ENCODE measurements around the gene ADAMTS12.

The ADAMTS12 gene

DNA sequence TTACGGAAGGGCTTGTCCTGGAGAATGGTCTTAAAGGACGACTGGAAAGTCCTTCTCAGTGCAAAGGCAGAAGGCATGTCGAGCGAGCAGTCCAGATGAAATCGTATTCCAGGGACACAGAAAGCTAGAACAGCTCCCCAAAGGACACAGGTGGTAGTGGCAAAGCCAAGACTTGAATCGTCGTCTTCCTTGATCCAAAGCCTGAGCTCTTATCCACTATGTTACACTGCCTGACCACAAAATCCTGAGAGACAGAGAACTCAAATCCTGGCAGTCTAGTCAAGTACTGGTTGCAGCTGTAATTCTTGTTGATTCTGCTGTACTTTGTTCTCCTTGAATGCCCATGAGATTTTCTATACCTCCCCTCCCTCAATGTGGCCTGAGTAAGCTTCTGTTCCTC is 252.3 kb downstream of the ADAMTS12 start:
- no peak overlapping the region for H3K4me3 ChIP-seq (ENCODE audit: low read depth, low read length)
- TF ChIP-seq, protein P1, sequence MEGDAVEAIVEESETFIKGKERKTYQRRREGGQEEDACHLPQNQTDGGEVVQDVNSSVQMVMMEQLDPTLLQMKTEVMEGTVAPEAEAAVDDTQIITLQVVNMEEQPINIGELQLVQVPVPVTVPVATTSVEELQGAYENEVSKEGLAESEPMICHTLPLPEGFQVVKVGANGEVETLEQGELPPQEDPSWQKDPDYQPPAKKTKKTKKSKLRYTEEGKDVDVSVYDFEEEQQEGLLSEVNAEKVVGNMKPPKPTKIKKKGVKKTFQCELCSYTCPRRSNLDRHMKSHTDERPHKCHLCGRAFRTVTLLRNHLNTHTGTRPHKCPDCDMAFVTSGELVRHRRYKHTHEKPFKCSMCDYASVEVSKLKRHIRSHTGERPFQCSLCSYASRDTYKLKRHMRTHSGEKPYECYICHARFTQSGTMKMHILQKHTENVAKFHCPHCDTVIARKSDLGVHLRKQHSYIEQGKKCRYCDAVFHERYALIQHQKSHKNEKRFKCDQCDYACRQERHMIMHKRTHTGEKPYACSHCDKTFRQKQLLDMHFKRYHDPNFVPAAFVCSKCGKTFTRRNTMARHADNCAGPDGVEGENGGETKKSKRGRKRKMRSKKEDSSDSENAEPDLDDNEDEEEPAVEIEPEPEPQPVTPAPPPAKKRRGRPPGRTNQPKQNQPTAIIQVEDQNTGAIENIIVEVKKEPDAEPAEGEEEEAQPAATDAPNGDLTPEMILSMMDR (IDR thresholded peaks at IDR 0.05; ENCODE audit: control insufficient read depth, extremely low read depth, insufficient read depth), result no peak

DNA sequence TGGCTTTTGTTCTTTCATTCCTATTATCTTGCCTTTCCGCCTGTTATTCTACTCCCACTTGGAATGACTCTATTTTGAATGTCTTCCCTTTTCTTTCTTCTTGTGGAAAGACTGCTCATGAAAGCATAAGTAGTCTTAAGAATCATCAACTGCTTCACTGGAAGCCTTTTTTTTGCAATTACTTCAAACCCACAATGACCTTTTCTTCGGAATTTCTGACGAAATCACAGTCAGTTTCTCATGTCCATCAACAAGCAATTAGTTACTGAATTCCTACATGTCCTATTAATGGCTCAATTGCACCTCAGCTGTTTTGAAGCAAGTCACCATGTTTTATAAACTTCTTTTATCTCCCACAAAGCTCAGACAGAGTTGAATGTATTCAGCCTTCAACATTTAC is 254.8 kb downstream of the ADAMTS12 start:
- no peak overlapping the region for H3K4me3 ChIP-seq (ENCODE audit: low read depth, low read length)
- no peak for DNase-seq (ENCODE audit: low read depth)
- TF ChIP-seq, protein P1 (IDR thresholded peaks at IDR 0.05; ENCODE audit: control insufficient read depth, extremely low read depth, insufficient read depth), result no peak

More for the DNA sequence above, 252.3 kb downstream of the ADAMTS12 start:
- no peak for DNase-seq (ENCODE audit: low read depth)

DNA sequence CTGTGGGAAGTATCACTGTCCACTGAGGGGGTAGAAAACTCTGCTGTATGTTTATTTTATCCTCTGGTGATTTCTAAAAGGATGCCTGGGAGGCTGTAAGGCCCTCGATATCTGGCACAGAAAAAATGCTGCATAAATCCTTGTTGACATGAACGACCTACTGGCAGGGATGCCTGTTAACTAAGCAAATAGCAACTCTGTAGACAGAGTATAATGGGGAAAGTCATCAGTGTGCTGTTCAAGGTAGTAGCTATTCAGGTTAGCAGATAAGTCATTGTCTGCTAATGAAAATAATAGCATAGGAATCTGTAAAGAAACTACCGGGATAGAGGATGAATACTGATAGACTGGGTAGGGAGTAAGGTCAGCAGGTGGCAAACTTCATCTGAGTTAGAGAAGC is 256.2 kb downstream of the ADAMTS12 start:
- H3K4me3 ChIP-seq (ENCODE audit: low read depth, low read length), result no peak overlapping the region
- DNase-seq (ENCODE audit: low read depth), result no peak
- TF ChIP-seq, protein P1 (IDR thresholded peaks at IDR 0.05; ENCODE audit: control insufficient read depth, extremely low read depth, insufficient read depth), result no peak

DNA sequence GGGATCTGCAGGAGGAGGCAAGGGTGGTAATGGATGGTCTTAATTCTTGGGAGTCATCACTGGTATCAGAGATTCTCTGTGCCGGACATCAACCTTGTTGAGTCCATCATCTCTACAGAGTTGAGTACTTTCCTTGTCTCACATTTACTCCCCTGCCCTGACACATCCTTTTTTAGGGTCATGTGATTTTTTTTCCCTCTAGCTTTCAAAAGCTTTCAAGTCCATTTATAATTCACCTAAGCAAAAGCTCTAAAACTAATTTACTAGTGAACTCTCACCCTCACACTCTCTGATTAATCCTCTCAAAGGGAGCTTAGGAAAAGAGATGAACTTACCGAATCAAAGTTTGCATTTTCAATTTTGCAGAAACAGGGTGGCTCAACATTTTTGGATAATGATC is 258.1 kb downstream of the ADAMTS12 start:
- TF ChIP-seq, protein P1 (IDR thresholded peaks at IDR 0.05; ENCODE audit: control insufficient read depth, extremely low read depth, insufficient read depth), result no peak
- no peak overlapping the region for H3K4me3 ChIP-seq (ENCODE audit: low read depth, low read length)
- DNase-seq (ENCODE audit: low read depth), result no peak

DNA sequence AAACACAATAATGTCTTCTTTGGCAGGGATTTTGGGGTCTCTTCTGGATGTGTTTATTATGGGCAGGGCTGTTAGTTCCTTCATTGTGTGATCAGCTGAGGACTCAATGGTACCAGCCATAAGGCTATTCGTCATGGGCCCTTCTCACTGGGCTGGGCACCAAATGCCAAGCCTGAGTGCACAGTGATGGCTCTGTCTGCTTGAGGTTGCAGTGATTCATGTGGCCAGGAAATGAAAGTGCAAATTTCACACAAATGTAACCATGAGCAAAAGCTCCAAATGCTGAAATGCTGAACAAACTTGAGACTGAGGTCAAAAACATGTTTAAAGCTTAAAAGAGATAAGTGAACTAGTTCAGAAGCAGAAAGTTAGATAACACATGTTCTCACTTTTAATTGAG is 260.0 kb downstream of the ADAMTS12 start:
- no peak overlapping the region for H3K4me3 ChIP-seq (ENCODE audit: low read depth, low read length)
- DNase-seq (ENCODE audit: low read depth), result no peak
- TF ChIP-seq, protein P1 (IDR thresholded peaks at IDR 0.05; ENCODE audit: control insufficient read depth, extremely low read depth, insufficient read depth), result no peak

DNA sequence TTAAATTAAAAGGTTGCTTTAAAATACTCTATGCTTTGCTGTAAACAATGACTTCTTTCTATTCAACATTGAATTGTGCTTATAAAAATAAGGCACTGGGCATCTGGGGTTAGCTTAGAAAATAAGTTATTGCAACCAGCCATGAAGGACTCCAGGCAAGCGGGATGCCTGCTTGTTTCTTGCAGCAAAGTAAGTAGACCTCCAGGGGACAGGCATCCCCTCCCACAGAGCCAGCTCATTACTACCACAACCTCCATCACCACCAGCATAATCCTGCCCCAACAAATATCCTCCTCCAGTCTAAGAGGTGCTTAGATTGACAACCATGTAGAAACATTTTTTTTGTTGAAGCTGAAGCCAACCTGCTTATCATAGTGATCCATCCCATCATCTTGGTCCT is 260.7 kb downstream of the ADAMTS12 start:
- no peak for DNase-seq (ENCODE audit: low read depth)
- TF ChIP-seq, protein P1 (IDR thresholded peaks at IDR 0.05; ENCODE audit: control insufficient read depth, extremely low read depth, insufficient read depth), result no peak

DNA sequence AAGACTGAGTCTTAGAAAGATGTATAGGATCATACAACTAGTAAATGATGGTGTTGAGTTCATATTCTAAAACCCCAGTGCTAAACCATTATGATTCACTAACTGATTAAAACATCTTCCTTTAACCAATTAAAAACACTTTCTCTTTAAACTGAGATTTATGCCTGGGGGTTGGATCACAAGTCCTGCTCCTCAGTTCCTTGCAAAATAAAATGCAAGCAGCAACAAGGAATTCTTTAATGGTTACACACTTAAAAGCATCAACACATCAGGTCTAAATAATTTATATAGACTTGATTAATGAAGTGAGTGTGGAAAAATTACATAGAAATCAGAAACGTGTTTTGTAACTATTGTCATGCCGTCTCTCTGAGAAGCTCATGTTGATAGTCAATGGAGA is 261.8 kb downstream of the ADAMTS12 start:
- no peak overlapping the region for H3K4me3 ChIP-seq (ENCODE audit: low read depth, low read length)
- DNase-seq (ENCODE audit: low read depth), result no peak
- TF ChIP-seq, protein P1 (IDR thresholded peaks at IDR 0.05; ENCODE audit: control insufficient read depth, extremely low read depth, insufficient read depth), result no peak

More for the DNA sequence above, 260.7 kb downstream of the ADAMTS12 start:
- H3K4me3 ChIP-seq (ENCODE audit: low read depth, low read length), result no peak overlapping the region
